Astrocyte of the spinal cord (primary cell): ENCODE data around the gene GNAO1.

Source experiments
- DNase-seq: peaks from one replicate; pipeline ENCODE4 v3.0.0; 2011; ENCODE audit warnings: low read depth, low spot score
- H3K4me3 ChIP-seq: 2 replicates; pipeline ENCODE4 v1.5.1; 2011; ENCODE audit warnings: low read depth, mild to moderate bottlenecking, low read length, moderate library complexity
- CTCF ChIP-seq: IDR thresholded peaks from 2 replicates; pipeline ENCODE4 v1.5.1; 2012; ENCODE audit warnings: low read depth, mild to moderate bottlenecking, low read length, inconsistent platforms
- in situ Hi-C: cut with HindIII; loops from 2 replicates; pipeline ENCODE4 v1.10.0; 2017; ENCODE audit warnings: low sequenced_read_pairs

Gene GNAO1

GRCh38 chr16:56191835-56192634 lies 746 bp downstream of the GNAO1 start:
- in situ Hi-C loops = no loop called here
- no peak for DNase-seq
- no peak overlapping the region for H3K4me3 ChIP-seq
- no peak for TF ChIP-seq CTCF

- in situ Hi-C loops = no loop called here
- DNase-seq = no peak
- no peak for TF ChIP-seq CTCF
- no peak overlapping the region for H3K4me3 ChIP-seq
Observed at GRCh38 chr16:56192635-56192945, 1.3 kb downstream of the GNAO1 start.

- no peak overlapping the region for H3K4me3 ChIP-seq
- in situ Hi-C loops = no loop called here
Observed at GRCh38 chr16:56192986-56193945, 2.0 kb downstream of the GNAO1 start.

GRCh38 chr16:56193951-56194726 lies 2.9 kb downstream of the GNAO1 start:
- DNase-seq = peak; percentile 65
- no peak for TF ChIP-seq CTCF
- in situ Hi-C loops = no loop called here
- no peak overlapping the region for H3K4me3 ChIP-seq

More at GRCh38 chr16:56192986-56193945, 2.0 kb downstream of the GNAO1 start:
- DNase-seq = no peak
- no peak for TF ChIP-seq CTCF

- TF ChIP-seq CTCF = no peak
- no peak for DNase-seq
- in situ Hi-C loops = no loop called here
- H3K4me3 ChIP-seq = no peak overlapping the region
Observed at GRCh38 chr16:56195151-56195550, 3.9 kb downstream of the GNAO1 start.

- DNase-seq = no peak
- H3K4me3 ChIP-seq = no peak overlapping the region
- in situ Hi-C loops = no loop called here
- no peak for TF ChIP-seq CTCF
Observed at GRCh38 chr16:56196381-56196780, 5.1 kb downstream of the GNAO1 start.
